SW480 (cell line): ENCODE results near the gene NUCKS1.

ENCODE experiments used
- DNase-seq: peaks from one replicate; pipeline ENCODE4 v3.0.0-alpha.2; 2016; ENCODE audit warnings: low spot score

The NUCKS1 gene

DNA sequence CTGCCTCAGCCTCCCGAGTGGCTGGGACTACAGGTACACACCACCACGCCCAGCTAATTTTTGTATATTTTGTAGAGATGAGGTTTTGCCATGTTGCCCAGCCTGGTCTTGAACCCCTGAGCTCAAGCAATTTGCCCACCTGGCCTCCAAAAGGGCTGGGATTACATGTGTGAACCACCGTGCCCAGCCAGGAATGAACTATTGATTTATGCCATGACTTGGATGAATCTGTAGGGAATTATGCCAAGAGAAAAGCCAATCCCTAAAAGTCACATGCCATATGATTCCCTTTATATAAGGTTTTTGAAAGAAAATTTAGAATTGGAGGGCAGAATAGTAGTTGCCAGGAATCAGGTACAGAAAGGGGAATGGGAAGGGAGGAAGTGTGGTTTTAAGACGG lies 50.6 kb downstream of the NUCKS1 start:
- DNase-seq, result no peak

DNA sequence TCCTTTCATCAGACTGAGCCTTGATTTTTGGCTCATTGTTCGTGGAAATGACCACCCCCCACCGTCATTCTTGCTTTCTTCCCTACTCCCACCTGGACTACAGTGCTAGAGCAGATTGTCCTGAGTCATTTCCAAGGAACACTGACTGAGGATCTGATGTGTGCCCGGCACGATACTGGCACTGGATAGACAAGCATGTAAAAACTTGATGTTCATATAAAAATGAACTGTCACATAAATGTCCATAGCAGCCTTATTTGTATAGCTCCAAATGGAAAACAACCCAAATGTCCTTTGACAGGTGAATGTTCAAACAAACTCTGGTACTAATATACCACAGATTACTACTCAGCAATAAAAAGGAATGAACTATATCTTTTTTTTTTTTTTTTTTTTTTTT lies 51.1 kb downstream of the NUCKS1 start:
- no peak for DNase-seq

DNA sequence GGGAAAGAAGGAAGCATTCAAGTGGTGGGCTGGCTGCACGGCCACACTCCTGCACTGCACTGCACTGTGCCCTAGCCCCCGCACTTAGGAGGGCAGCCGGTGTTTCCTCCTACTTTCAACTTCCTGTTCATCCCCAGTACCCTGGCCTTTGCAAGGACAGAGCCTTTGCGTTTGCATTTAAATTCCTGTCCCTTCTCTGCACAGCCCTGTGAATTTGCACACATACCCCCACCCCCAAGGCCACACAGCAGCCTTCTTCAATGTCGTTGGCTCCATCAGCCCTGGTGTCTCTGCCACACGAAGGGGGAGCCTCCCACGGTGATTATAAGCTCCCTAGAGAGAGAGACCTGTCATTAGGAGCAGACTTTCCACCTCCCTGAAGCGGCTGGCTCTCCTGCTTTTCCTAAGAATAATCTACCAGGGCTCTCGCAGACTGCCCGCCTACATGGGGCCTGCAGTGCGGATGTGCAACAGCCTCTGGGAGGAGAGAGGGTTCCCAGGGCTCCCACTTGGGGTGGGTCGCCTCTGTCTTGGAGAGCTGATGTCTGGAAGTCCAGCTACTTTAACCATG lies 56.5 kb downstream of the NUCKS1 start:
- no peak for DNase-seq

DNA sequence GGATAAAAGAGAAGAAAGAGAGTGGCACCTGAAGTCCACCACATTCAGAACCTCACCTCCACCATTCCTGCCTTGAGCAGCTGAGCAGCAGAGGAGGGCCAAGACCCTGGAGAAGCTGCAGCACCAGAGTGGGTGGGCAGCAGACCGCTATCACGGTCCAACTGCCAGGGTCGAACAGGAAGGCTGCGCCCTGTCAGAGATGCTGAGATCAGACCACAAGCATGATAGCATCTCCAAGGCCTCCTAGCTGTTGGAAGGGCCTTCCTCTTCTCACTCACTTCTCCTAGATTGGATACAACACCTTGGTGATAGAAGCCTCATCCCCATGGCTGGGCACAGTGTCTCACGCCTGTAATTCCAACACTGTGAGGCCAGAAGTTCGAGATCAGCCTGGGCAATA lies 57.6 kb downstream of the NUCKS1 start:
- DNase-seq, result no peak

DNA sequence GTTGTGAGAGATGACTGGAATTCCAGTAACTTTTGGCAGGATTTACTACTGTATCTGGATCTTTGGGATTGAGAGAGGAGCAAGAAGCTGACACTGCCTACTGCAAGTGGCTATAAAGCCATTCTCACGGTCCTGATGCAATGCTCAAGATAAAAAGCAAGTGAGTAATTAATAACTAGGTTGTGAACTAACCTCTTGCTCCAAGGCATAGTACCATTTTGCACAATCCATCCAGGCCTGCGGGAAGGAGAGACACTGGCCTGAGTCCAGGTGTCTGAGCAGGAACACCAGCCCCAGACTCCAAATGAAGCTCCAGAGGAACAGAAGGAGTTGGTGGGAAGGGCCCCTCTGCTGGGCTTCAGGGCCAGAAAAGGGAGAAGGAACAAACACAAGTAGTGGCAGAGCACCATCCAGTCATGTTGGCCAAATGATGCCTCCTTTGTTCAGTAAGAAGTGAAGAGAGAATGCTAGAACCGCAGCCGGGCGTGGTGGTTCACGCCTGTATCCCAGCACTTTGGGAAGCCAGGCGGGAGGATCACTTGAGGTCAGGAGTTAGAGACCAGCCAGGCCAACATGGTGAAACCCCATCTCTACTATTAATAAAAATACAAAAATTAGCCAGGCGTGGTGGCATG lies 59.7 kb downstream of the NUCKS1 start:
- DNase-seq, result no peak

- DNase-seq, result no peak
Measured at GRCh38 chr1:205689479-205689878, 60.5 kb downstream of the NUCKS1 start.

DNA sequence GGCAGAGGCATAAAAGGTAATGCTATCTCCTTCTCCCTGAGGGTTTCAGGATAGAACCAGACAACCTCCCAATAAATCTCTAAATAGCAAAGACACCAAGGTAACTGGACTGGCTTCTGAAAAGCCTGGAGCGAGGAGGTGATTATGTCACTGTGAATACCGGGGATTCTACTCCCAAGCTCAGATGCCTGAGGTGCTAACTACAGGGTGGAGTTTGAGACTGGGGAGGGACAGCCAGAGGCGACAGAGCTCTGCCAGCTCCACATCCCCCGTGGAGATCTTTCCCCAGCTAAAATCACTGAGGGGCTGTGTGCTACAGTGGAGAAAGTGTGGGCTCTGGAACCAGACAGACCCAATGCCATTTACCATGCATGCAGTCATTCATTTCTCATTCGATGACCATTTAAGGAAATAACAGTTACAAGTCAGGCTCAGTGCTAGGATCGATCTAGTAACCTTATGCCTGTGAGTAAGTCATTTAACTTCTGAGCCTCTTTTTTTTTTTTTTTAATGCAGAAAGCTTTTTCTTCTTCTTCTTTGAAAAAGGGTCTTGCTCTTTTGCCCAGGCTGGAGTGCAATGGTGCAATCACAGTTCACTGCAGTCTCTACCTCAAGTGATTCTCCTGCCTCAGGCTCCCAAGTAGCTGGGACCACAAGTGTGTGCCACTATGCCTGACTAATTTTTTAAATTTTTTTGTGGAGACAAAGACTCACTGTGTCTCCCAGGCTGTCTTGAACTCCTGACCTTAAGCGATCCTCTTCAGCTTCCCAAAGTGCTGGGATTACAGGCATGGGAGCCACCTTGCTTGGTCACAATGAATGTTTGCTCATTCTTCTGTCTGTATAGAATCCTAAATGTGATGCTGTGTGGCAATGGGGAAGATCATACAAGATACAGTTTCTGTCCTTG lies 61.6 kb downstream of the NUCKS1 start:
- no peak for DNase-seq

GRCh38 chr1:205687242-205687641 lies 62.7 kb downstream of the NUCKS1 start:
- DNase-seq, result no peak

GRCh38 chr1:205681364-205681763 lies 68.6 kb downstream of the NUCKS1 start:
- DNase-seq, result no peak

DNA sequence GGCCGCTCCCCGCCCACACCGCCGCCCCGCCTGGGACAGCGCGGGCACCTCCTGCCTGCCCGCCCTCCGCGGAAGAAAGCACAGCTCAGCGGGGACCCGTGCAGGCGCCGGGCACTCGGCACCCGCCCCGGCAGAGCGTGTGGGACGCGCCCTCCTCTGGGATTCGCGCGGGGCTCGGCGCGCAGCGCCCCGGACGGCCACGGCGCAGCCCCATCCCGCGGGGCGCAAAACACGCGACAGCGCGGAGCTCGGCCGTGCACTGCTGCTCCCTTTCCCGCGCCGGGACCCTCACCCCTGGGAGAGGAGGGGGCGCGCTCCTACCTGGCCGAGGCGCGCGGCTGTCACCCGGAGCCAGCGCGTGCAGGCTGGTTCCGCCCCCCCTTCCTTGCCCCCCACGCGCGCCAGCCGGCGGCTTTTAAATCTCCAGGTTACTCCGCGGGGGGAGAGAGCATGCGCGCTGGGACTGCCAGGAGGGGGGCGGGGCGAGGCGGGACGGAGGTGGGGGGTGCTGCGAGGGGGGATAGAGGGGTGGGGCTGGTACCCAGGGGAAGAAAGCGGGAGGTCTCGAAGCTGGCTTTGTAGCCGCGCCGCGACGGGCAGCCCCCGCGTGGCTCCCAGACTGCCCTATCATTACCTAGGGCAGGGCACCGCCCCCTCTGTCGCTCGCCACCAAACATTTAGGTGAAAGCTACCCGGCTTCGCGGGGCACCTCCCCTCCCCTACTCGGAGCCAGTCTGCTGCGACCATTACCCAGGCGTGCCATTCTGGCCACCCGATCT lies 69.7 kb downstream of the NUCKS1 start, which contains the start of gene SLC45A3:
Gene SLC45A3, minus strand, starts transcription at position 437 of the 779 bp plus-strand sequence. CDS start 15,853 bp downstream, outside the sequence.
- DNase-seq, result no peak

DNA sequence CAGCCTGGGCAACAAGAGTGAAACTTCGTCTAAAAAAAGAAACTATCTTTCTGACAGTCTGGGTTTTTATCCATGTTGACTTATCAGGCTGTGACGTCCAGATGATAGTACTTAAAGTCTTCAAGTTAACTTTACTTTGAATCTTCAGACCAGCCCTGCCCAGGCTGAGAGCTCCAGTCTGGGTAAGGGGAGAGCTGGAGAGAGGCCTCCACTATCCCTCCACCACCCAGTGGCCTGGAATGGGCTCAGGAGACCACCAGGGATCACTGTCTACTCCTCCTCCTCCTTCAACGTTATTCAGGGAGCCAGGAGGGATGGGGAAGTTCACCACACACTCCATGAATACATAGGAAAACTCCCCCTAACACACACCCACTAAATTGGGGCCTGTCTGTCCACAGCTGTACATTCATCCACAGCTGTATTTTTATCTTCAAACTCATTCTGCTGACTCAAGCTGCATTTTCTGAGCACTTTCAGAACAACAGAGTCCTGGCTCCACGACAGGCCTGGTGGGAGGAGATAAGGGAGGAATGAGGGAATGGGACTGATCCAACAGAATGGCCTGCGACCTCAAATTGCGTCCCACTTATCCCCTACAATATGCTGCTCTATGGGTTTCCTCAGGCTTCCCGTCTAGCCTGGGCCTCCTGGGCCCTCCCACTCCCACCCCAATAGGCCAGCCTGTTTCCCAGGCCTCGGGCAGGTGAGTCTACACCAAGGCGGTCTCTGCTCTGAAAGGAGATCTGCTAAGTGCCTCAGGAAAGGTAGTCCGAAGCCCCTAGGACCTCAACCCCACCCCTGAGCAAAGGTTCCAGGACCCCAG lies 71.5 kb downstream of the NUCKS1 start:
- DNase-seq, result no peak

- DNase-seq, result no peak
Measured at GRCh38 chr1:205677167-205677566, 72.8 kb downstream of the NUCKS1 start.

- DNase-seq, result no peak
Measured at GRCh38 chr1:205676597-205676996, 73.4 kb downstream of the NUCKS1 start.

DNA sequence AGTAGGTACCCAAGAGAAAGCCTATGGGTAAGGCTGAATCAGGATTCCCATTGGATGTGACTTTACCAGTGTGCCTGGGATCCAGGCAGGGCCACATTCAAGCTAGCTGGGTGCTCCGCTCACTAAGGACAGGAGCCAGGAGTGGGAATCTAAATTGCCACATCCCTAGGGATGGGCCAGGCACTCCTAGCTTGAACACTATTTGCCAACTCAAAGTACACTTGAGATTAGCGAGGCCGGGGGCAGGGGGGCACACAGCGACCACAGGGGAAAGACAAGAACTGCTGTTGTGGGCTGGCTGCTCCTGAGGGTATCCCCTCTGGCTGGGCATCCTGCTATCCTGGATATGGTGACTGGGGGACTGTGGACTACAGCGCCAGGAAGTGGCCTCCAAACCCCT lies 74.0 kb downstream of the NUCKS1 start:
- DNase-seq, result no peak

DNA sequence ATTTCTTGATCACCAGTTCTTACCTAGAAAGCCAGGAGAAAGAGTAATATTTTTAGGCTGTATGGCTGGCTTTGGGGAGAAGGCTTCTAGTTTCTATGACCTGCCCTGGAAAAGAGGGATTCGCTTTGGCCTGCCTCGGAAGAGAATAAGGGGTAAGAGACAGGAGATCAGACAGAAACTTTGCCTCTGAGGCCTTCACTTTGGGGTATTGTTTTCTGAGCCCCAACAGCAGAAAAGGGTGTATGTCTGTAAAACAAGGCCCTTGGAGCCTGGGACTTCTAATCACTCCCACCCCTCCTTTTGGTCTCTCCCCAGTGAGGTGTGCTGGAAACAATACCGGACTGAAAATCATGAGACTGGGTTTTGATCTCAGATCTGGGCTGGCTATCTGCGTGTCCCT lies 74.7 kb downstream of the NUCKS1 start:
- no peak for DNase-seq

DNA sequence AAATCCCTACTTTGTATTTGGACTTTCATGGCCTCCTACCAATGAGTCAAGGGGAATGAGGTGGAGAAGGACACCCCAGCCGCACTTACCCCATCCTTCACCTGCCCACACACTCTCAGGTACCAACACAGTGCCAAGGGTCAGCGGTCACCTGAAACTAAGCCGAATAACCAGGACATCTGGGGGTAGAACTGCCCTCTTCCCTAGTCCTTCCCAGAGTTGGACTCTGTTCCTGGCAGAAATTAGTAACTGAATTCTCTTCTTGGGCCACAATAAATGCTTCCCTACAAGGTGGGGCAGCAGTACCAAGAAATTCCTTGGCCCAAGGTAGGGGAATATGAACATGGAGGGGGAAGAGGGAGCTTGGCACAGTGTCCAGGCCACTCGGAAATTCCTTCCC lies 77.0 kb downstream of the NUCKS1 start:
- DNase-seq, result no peak

DNA sequence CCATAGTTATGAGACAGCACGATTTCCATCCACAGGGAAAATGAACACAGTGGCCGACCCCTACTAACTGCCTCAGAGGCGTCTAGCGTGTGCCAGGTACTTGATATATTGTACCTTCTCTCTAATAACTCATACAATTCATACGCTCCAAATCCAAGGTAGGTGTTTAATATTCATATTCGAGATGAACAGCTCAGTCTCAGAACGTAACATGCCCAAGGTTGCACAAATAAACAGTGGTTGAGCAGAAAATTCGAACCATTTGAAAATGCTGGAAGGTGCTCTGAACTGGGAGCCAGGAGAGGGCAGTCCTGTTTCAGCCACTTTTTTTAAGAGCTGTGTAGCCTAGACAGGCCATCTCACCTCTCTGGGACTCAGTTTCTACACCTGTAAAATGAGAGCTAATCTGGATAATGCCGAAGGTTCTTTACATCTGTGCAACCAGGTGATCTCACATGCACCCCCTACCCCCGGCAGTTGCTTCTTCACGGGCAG lies 77.5 kb downstream of the NUCKS1 start:
- no peak for DNase-seq

DNA sequence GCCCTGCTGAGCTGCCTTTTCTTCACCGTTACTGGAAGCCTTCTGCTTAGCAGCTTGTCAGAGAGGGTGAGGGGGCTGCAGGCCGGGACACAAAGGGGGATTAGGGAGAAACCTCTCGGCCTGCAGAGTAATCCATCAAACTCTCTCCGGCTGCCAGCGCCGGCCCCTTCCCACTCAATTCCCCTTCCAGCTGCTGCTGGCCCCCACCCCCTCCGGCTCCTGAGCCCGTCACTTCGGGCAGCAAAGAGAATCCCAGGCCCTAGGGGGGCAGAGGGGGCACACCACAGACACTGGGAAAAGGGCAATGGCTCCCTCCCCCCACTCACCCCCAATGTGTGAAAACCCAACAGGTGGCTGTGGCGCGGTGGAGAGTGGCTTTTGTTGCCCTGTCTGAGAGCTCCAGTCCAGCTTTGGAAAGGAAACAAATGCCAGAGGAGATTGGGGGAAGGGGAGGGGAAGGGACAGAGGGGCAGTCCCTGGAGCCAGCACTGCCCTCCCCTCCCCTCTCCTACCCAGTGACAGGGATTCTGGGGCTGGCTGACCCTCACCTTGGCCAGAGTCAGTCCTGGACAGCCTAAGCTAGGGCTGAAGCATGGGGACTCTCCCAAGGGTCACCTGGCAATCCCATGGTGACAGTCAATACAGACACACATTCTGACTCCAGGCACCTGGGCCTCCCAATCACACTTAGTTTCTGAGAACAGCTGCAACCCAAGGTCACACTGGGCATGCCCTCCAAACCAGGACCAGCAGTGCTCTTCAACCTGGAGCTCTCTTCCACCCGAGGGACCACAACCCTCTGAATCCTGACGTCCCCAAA lies 79.2 kb downstream of the NUCKS1 start:
- DNase-seq, result no peak

DNA sequence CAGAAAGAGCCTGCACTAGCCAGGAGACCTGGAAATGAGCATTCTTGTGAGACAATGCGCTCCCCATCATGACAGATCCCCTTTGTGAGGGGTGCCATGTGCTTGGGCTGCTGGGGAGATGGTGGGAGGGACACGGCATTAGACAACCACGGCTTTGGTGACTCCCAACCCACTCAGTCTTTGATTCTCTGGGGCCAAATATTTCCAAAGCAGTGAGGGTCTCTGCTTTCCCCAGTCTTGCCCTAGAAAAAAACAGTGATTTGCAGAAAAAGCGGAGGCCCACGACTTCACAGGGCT lies 79.9 kb downstream of the NUCKS1 start:
- DNase-seq, result no peak

DNA sequence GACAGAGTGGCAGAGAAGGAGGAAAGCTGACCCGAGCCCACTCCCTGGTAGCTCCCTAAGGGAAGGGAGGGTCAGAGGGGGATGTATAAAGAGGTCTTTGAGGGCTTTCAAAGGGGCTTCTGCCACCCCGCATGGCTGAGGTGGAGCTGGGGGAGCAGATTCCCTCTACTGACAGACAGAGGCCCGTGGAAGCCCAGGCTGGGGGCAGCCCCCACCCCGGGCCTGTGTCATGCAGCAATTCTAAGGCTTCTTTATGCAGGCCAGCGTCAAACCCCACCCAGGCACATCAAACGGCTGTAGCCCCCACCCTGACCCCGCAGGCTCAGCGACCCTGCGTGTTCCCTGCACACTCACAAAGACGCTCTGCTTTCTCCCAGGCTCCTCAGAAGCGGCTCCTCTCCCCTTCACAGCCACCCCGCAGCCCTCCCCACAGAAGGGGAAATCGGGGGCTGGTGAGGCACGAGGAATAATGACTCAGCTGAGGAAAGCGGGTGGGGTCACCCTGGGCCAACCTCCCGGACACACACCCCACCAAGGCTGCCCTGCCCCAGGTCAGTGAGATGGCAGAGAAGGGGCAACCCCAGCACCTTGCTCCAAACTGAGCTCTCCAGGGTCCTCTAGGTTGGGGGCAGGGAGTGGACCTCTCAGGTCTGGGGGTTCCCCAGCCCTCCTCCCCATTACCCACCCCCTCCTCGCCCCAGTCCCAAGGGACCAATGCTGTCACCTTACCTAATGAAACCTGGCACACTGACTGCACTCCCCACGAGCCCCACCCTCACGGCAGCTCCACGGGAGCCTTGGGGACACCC lies 80.4 kb downstream of the NUCKS1 start:
- DNase-seq, result no peak
